AG20443 (cell line): ENCODE results near the gene HNF1A.
"Not testable (repeated sequence)": the region's sequence is repeated elsewhere in the genome, so short reads cannot be mapped to it uniquely, and the experiment has no call there.

Source experiments
- DNase-seq: peaks from one replicate; pipeline ENCODE4 v3.0.0; 2012; ENCODE audit warnings: low spot score, mixed read lengths

The HNF1A gene

DNA sequence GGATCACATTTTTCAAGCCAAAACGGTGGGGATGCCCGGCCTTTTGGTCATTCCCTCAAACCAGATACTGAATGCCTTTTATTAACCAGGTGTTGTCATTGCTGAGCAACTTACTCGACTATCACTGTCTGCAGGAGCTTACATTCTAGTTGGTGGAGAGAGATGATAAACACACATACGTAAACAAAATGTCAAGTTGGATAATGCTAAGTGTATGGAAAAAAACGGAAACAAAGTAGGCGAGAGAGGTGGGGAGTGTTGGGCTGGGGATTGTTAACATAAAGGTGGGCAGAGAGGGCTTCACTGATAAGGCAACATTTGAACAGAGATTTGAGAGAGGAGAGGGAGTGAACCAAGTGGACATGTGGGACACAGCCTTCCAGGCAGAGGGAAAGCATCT, 33.5 kb downstream of the HNF1A start:
- DNase-seq, result no peak

DNA sequence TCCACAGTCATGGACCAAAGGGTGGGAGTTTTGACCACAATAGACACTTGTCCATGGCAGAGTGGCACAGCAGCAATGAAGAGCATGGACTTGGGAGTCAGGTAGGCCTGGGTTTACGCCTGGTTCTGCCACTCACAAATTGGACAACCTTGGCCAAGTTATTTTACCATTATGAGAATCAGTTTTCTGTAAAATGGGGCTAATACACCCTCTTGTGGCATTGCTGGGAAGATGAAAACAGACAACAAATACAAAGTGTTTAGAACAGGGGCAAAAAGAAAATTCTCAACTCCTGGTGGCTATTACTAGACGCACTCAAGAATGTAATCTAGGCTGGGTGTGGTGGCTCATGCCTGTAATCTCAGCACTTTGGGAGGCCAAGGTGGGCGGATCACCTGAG, 35.4 kb downstream of the HNF1A start:
- no peak for DNase-seq

DNA sequence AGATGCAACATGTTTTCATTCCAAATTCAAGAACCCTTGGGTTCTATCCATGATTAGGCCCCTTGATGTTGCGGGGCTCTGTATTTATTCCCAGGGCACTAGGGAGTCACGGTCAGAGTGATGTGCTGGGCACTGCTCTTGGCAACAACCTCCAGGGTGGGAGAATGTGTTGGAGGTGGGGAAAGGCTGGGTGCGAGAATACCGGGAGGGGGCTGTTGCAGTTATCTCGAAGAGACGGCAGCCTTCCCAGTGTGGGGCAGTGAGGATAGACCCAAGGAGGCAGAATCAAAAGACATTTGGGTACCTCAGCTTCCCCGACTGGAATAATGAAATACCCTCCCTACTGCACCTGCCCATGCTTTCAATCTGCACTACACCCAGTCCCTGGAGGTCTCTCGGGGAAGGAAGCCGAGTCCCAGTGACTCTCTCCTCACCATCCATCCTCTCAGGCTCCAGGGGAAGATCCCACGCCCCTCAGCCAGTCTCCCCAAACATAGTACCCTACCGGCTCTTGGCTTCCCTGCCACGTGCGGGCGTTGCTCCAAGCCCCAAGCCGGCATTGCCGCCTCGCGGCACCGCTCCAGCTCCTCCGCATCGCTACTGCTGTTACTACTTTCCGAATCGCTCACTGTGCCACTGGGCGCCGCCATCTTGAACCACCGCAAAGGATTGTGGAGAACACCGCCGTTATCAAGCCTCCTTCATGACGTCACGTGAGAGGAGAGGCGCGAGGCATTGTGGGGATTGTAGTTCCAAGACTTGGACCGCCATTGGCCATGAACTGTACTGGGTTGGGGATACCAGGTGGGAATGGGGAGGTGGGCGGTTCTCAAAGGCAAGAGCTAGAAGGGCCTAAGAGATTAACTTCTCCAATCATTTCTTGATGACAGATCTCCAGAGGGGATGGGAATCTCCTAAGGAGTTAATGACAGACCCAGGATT, 37.8 kb downstream of the HNF1A start, which contains the start of gene C12orf43:
TSS of gene C12orf43 (minus strand) at position 663 of the 942 bp plus-strand sequence. CDS start at position 650, 13 bp downstream.
- DNase-seq, result peak; percentile 96

DNA sequence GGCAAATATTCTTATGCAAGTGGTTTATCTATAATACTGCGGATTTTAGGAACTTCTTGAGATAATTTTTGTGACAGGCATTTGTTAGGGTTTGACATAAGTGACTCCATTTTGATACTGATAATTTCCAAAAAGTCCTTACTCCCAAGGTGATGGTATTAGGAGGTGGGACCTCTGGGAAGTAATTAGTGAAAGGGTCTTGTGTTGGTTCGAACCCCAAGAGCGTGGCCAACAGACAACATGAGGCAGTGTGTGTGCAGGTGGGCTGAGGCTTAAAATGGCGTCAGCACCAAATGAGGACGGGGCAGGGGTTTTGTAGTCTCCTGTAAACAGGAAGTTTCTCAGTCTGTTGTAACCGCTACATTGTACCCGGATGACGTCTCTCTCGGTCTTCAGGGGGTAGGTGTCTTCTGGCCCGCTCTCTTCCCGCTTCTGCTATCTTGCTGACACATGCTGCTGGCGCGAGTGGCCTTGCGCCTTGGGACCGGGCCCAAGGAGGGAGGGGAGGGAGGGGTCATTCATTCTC, 39.7 kb downstream of the HNF1A start:
- no peak for DNase-seq

DNA sequence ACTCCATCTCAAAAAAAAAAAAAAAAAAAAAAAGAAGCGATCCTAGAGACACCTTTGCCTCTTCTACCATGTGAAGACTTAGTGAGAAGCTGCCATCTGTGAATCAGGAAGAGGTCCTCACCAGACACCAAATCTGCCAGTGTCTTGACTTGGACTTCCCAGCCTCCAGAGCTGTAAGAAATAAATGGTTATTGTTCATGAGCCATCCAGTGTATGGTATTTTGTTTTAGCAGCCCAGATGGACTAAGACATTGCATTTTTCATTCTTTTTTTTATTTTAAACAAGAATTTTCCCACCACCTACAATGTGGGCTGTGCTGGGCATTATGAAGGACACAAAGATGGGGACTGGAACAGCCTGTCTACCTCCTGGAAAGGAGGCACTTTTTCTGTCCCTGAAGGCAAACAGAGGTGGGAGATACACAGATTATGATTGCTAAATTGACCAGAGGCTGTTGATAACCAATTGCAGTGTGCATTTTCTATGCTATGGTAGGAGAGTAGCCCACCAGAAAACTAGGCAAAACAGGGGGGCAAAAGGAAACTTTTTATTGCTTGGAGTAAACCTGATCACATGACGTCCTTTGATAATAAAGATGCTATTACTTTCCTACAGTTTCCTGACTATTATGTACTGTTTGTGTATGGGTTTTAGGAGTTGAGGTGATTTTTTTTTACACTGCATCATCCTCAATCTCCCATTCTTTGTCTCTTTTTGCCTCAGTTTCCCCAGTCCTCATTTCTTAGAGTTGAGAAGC, 40.7 kb downstream of the HNF1A start:
- DNase-seq, result no peak

DNA sequence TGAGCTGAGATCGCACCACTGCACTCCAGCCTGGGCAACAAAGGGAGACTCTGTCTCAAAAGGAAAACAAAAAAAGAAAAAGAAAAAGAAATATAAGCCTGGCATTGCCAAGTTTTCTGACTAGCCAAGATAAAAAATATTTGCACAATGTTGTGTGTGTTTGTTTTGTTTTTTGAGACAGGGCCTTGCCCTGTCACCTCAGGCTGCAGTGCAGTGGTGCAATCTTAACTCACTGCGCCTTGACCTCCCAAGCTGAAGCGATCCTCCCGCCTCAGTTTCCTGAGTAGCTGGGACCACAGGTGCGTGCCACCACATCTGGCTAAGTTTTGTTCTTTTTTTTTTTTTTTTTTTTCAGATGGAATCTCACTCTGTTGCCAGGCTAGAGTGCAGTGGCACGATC, 43.4 kb downstream of the HNF1A start:
- no peak for DNase-seq

DNA sequence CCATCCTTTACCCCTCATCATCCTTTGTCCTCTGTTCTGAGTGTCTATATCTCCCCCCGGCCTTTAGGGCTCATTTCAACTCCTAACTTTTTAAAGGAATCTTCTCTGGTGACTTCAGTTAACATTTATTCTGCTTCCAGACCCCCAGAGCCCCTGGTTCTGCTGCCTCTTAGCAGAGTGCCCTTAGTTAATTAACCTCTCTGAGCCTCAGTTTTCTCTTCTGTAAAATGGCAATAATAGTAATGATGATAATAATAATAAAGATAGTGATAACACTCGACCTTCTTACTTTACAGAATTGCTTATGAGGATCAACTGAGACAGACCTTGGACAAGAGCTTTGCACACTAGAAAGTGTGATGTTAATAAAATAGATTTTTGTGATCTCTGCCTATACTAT, 44.4 kb downstream of the HNF1A start:
- DNase-seq, result no peak

DNA sequence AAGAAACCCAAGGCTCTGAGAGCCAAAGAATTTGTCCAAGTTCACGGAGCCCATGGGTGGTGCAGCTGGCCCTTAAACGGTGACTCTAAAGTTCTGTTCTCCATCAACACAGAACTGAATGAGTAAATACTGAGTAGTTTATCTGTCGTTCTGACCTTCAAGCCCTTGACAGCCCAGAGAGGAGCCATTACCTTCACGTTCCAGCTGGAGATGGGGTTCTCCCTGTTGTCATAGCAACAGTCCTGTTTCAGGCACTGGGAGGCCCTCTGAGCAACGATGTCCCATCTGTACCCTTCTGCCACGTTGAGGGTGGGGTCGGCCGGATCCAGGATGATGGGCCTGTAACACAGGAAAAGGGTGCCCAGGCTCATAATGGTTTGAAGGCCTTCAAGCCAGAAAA, 45.5 kb downstream of the HNF1A start:
- DNase-seq, result no peak

DNA sequence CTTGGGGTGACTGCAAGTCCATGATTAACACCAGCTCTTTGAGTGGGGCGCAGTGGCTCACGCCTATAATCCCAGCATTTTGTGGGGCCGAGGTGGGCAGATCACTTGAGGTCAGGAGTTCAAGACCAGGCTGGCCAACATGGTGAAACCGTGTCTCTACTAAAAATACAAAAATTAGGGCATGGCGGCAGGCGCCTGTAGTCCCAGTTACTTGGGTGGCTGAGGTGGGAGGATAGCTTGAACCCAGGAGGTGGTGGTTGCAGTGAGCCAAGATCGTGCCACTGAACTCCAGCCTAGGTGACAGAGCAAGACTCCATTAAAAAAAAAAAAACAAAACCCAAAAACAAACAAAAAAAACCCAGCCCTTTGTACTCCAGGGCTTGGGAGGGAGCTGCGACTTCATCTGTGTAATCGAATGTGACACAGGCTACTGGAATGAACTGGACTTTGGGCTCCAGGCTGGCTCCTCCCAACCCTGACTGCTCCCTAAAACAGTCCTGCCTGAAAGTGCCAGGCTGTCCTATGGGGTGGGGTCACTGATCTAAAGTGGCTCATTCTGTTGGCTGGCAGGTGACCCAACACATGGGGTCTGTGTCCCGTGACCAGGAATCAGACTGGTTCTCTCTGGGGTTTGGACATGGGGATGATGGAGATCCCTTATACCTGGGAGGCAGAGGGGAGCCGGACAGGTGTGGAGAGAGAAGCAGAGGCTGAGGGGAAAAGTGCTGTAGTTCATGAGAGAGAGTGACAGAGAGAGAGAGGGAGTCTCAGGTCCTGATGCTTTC, 47.3 kb downstream of the HNF1A start:
- DNase-seq, result peak; percentile 58

DNA sequence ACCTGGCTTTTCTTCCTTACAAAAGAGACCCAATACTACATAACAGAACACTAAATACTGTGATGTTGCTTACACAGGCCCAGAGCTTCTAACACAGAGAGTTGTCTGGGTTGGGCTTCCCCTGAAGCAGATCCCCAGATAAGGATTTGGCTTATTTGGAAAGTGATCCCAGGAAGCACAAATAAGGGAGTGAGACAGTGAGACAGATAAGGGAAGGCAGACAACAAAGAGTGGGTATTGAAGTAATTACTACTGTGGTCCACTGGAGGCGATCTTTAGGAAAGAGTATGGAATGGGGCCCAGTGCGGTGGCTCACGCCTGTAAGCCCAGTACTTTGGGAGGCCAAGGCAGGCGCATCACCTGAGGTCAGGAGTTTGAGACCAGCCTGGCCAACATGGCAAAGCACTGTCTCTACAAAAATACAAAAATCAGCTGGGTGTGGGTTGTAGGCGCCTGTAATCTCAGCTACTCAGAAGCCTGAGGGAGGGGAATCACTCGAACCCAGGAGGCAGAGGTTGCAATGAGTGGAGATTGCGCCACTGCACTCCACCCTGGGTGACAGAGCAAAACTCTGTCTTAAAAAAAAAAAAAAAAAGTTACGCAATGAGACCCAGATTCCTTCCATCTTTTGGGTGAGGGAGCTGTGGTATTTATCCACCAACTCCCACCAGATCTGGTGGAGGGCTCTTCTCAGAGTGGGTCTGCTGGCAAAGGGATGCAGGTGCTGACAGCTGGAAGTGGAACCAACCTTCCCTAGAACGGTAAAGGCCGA, 48.1 kb downstream of the HNF1A start:
- DNase-seq, result no peak

DNA sequence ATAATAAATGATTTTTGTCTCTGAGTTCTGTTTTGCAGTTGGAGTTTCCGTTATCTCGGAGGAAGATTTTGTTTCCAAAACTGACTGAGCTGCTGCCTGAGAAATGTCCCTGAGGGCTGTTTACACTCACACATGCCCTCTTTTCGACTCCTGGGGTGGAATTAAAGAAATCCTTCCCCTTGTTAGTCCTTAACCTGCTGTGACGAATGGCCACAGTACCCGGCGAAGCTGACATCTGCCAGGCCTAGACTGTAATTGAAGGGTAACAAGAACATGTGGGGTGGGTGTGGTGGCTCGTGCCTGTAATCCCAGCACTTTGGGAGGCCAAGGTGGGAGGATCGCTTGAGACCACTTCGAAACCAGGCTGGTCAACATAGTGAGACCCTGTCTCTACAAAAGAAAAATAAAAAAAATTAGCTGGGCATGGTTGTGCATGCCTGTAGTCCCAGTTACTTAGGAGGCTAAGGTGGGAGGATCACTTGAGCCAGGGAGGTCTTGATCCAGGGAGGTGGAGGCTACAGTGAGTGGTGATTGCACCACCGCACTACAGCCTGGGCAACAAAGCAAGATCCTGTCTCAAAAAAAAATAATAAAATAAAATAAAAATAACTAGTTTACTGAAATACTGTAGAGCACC, 52.4 kb downstream of the HNF1A start:
- DNase-seq, result no peak

DNA sequence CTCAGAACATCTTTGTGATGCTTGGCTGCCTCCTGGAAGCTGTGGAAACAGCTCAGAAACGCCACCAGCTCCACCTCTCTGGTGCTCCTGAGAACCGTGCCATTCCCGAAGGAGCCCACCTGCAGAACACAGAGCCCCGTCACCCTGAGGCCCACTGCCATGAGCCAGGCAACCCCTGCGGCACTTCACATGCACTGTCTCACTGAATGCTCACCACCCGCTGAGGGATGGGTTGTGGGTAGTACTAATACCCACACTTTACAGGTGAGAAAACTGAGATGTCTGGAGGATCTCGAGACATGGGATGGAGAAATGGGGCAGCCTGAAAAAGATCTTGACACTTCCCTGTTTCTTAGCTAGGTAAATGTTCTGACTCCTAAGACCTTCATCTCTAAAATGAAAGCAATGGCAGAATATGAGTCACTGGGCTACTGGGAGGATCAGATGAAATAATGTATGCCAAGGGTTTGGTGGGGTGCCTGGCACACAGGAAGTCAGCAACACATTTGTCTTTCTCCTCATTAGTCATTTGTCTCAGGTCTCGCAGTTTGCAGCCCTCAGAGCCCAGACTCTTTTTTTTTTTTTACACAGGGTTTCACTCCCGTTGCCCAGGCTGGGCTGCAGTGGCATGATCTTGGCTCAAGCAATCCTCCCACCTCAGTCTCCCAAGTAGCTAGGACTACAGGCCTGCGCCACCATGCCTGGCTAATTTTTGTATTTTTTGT, 55.4 kb downstream of the HNF1A start:
- DNase-seq, result no peak

DNA sequence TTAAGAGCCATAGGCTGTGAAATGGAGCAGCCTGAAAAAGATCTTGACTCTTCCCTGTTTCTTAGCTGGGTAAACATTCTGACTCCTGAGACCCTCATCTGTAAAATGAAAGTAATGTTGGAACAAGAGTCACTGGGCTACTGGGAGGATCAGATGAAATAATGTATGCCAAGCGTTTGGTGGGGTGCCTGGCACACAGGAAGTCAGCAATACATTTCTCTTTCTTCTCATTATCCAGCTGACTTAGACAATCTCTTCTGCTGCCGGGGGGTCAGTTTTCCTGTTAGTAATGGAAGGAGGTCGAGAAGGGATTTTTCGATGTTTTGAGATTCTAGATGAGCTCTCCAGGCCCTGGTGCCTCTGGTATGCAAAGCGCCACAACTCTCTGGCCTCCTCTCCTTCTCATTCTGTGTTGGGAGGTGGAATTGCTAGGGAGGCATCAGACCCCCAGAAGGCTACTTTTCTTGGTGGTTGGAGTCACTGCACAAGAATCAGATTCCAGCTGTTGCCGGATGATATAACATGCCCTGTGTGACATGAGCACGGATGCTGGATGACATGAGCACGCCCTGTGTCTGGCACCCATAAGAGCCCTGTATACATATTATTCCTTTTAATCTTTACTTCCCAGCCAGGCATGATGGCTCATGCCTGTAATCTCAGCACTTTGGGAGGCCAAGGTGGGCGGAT, 56.4 kb downstream of the HNF1A start:
- DNase-seq, result no peak

DNA sequence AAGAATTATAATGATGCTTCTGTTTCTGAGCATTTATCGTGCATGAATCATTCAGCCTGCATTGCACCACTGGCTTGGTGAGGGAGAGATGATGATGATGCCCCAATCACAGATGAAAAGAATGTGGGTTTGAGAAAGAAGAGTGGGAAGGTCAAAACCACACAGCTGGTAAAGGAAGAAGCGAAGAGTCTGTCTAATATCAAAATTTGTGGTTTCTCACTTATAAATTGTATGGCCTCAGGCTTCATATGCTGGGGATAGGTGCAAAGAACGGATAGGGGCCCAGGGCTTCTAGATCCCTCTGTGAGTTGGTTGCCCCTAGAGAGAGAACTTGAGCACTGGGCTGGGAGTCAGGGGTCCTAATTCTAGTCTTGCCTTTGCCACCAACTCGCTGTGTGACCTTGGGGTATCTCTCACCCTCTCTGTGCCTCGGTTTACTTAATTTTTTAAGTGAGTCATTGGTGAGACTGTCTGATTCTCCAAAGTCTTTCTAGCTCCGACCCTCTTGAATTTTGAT, 58.5 kb downstream of the HNF1A start:
- DNase-seq, result peak; percentile 91

DNA sequence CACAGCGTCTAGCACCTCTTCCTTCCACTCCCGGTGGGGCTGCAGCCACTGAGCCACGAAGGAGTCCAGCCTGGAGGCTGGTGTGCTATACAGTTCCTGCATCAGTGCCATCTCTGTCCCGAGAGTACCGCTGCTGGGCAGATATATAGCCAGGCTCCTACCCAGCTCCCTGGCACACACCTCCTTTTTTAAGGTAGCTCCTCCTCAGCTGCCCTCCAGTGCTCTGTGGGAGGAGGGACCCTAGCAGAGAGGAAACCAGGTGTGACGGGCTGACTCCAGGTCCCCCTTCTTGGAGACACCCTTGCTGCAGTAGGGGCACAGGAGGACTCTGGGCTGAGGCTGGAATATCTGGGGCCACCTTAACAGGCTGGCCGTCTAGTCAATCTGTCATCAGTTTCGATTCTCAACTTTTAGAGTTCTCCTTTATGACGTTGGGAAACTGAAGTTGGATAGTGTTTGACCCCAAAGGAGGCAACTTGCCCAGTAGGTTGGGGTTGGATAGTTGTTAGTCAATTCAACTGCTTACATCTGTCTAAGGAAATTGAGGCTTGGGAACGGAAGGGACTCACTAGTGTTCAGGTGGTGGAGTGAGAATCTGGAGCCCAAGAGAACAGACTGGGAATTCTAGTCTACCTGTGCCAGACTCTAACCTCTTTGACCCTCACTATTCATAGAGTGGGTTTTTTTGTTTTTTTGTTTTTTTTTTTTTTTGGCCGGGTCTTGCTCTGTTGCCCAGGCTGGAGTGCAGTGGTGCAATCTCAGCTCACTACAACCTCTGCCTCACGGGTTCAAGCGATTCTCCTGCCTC, 60.7 kb downstream of the HNF1A start, which contains the start of gene OASL:
TSS of gene OASL (minus strand) at position 386 of the 808 bp plus-strand sequence. CDS start at position 111, 275 bp downstream.
- DNase-seq, result peak; percentile 45

DNA sequence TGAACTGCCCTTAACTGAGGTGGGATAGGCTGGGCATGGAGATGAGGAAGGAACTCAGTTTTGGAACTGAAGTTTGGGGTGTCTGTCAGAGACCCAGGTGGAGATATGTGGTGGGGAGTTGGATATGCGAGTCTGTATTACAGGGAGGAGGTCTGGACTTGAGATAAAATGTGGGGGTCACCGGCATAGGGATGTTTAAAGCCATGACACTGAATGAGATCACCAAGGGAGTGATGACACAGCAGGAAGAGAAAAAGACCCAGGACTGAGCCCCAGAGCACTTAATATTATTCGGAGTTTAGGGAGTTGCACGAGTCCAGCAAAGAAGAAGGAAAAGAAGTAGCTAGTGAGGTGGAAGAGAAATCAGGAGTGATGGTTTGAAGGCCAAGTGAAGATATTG, 64.7 kb downstream of the HNF1A start:
- DNase-seq, result no peak

DNA sequence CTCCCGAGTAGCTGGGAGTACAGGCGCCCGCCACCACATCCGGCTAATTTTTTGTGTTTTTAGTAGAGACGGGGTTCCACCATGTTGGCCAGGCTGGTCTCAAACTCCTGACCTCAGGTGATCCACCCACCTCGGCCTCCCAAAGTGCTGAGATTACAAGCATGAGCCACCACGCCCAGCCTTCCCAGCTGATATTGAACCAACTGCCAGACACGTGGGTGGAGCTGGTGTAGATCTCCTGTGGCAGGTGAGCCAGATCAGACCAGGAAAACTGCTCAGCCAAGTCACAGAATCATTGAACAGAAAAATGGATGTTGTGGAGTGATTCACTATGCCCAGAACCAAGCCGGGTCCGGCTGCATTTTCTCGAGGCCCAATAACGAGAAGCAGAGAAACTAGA, 69.1 kb downstream of the HNF1A start:
- not testable (repeated sequence) for DNase-seq

DNA sequence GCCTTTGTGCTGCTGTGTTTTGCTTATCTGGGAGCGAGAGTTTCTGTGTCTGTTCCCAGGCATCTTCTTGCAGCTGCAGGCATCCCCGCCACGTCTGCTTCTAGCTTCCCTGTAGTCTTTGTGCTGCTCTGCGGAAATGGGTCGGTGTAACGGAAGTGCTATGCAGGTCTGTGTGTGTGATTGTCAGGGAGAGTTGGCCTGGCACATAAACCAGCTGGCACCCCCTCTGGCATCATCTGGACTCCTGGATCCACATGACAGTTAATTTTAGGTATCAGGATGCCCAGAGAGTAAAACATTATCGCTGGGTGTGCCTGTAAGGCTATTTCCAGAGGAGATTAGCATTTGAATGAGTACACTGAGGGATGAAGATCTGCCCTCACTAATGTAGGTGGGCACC, 70.1 kb downstream of the HNF1A start:
- no peak for DNase-seq
